K562 (cell line): ENCODE results near the gene SV2C. TPM values are rescaled to one million over a fixed set of nuclear protein-coding genes. Genes with fewer than 3 reads are reported as not detected.

Experiments used
- ATAC-seq: fragments of 200-7000 bp; cut with Tn5 transposase; 3 replicates; pipeline ENCODE4 v1.9.1; 2020; ENCODE audit warnings: moderate library complexity
- BruUV-seq: library from RNA; stranded (reverse); fragments of 400-500 nt; replicated peaks from 2 replicates; lab custom pipeline; 2021; lab: Mats Ljungman, UMichigan
- CTCF ChIA-PET: fragments of 300-600 bp; formaldehyde crosslinking; extraction: SDS; loops from one replicate; lab custom pipeline; 2021; ENCODE audit warnings: low intra/inter-chr PET ratio; lab: Yijun Ruan, JAX
- POLR2A ChIA-PET: fragments of 300-600, 350-650 bp; sonication (Branson Sonifier 250); formaldehyde crosslinking; extraction: SDS; loops from one replicate; lab custom pipeline; 2021; ENCODE audit warnings: antibody characterized with exemption, inconsistent platforms; lab: Yijun Ruan, JAX
- DNase-seq, 4 experiments: peaks; one replicate each; pipeline versions ENCODE4 v3.0.0 to v3.0.0-alpha.2; 2011 to 2018; ENCODE audit warnings: low spot score in 3 of 4, mixed read lengths in 3 of 4; ENCODE audit errors: extremely low read depth in 1 of 4
- FAIRE-seq: peaks from 2 replicates; lab custom pipeline; 2011; peaks lifted over from hg19 to GRCh38; lab: Jason Lieb, UNC
- H2AFZ ChIP-seq: 2 replicates; pipeline ENCODE4 v1.6.0; 2011; ENCODE audit warnings: low read depth, low read length, control low read depth, inconsistent platforms
- H3K27ac ChIP-seq: fragments of 200-600 bp; 3 replicates; pipeline ENCODE4 v1.8.0; 2011; ENCODE audit warnings: low read depth, mild to moderate bottlenecking, control low read depth, inconsistent platforms, low read length, moderate library complexity, mixed read lengths; ENCODE audit errors: extremely low read depth
- H3K27me3 ChIP-seq, 2 experiments: fragments of 300-600 bp in 1 of 2; 2 replicates in 1 of 2; 3 replicates in 1 of 2; pipeline versions ENCODE4 v1.6.0 to v1.8.0; 2011; ENCODE audit warnings: inconsistent platforms in 2 of 2, low read length in 2 of 2, mild to moderate bottlenecking in 1 of 2, mixed read lengths in 1 of 2, moderate library complexity in 1 of 2; ENCODE audit not compliant: control insufficient read depth in 2 of 2, insufficient read depth in 2 of 2
- H3K36me3 ChIP-seq: fragments of 300-600 bp; 3 replicates; pipeline ENCODE4 v1.8.0; 2011; ENCODE audit warnings: mild to moderate bottlenecking, low read length, inconsistent platforms; ENCODE audit not compliant: control insufficient read depth, insufficient read depth
- H3K4me1 ChIP-seq, 2 experiments: fragments of 200-600 bp in 1 of 2; replicated peaks in 1 of 2; 2 replicates in 1 of 2; 3 replicates in 1 of 2; pipeline versions ENCODE4 v1.5.1 to v1.8.0; 2011; ENCODE audit warnings: inconsistent platforms in 2 of 2, low read length in 2 of 2, mild to moderate bottlenecking in 1 of 2, mixed read lengths in 1 of 2, moderate library complexity in 1 of 2; ENCODE audit not compliant: control insufficient read depth in 2 of 2, insufficient read depth in 2 of 2
- H3K4me2 ChIP-seq: 2 replicates; pipeline ENCODE4 v1.6.1; 2011; ENCODE audit warnings: low read length, control low read depth, inconsistent platforms, mixed read lengths; ENCODE audit not compliant: insufficient read depth
- H3K4me3 ChIP-seq: fragments of 200-600 bp; sonication (generic), shearing (Covaris generic); 2 replicates; pipeline ENCODE4 v1.5.1; 2016; ENCODE audit warnings: control low read depth, inconsistent platforms
- H3K79me2 ChIP-seq: fragments of 200-600 bp; 3 replicates; pipeline ENCODE4 v1.8.0; 2011; ENCODE audit warnings: low read length, inconsistent platforms; ENCODE audit not compliant: control insufficient read depth, insufficient read depth
- H3K9ac ChIP-seq, 2 experiments: 2 replicates each; pipeline versions ENCODE4 v1.6.0 to v1.6.1; 2011; ENCODE audit warnings: low read depth in 2 of 2, low read length in 2 of 2, control low read depth in 1 of 2, inconsistent platforms in 1 of 2, mild to moderate bottlenecking in 1 of 2, mixed read lengths in 1 of 2; ENCODE audit not compliant: insufficient read depth in 1 of 2
- H3K9me1 ChIP-seq: one replicate; pipeline ENCODE4 v1.6.0; 2011; ENCODE audit warnings: inconsistent platforms, mild to moderate bottlenecking, low read length, moderate library complexity; ENCODE audit not compliant: control insufficient read depth, insufficient read depth
- H3K9me3 ChIP-seq: replicated peaks from 2 replicates; pipeline ENCODE4 v1.5.1; 2011; ENCODE audit warnings: low read depth, low read length, inconsistent platforms; ENCODE audit not compliant: control insufficient read depth, insufficient read depth
- H4K20me1 ChIP-seq: replicated peaks from 2 replicates; pipeline ENCODE4 v1.6.1; 2011; ENCODE audit warnings: low read length, inconsistent platforms, mixed read lengths; ENCODE audit not compliant: control insufficient read depth, insufficient read depth
- ARID1B ChIP-seq: fragments of 450-650 bp; IDR thresholded peaks from 2 replicates; pipeline ENCODE4 v1.6.1; 2016; ENCODE audit warnings: antibody characterized with exemption, mild to moderate bottlenecking, inconsistent platforms
- FOXA1 ChIP-seq: fragments of 450-650 bp; IDR thresholded peaks from 2 replicates; pipeline ENCODE4 v1.6.1; 2016; ENCODE audit warnings: mild to moderate bottlenecking, borderline replicate concordance
- RBM22 ChIP-seq: fragments of 200-400 bp; formaldehyde crosslinking; IDR thresholded peaks from 2 replicates; pipeline ENCODE4 v1.6.1; 2018; ENCODE audit warnings: low read length, low read depth; ENCODE audit not compliant: poor library complexity, severe bottlenecking
- WGBS: fragments of 100-300 bp; shearing (Covaris generic); methylation state at CpG from one replicate; pipeline ENCODE4 v1.1.6; 2016; ENCODE audit warnings: low coverage, mixed read lengths; ENCODE audit not compliant: insufficient coverage; ENCODE audit errors: missing lambda C conversion rate; 5-methylcytosine and 5-hydroxymethylcytosine counted together
- in situ Hi-C: fragments of 300-500 bp; cut with MboI; formaldehyde crosslinking; loops from 4 replicates; pipeline ENCODE4 v1.15.0; 2018; ENCODE audit warnings: inconsistent platforms, mixed read lengths
- intact Hi-C: fragments of 100-400 bp; cut with micrococcal nuclease; formaldehyde crosslinking; loops from 2 replicates; pipeline ENCODE4 v1.14.2; 2022
- polyA plus RNA-seq, 8 experiments: library from polyadenylated mRNA; depleted of rRNA in 4 of 8; stranded (reverse) in 5 of 8; unstranded in 3 of 8; fragments of >200 nt; fragmentation: Nextera tagmentation in 2 of 8; fragmentation: Illumina TruSeq in 1 of 8; extraction: Ambion mirVana in 2 of 8; extraction: Trizol in 1 of 8; gene quantifications; 2 replicates each; pipeline versions ENCODE4 v1.2.1 to v1.2.3, GENCODE V29; 2011 to 2014; ENCODE audit warnings: inconsistent platforms in 1 of 8, missing spikeins in 1 of 8
- total RNA-seq, 7 experiments: library from RNA; depleted of rRNA in 6 of 7; stranded (reverse); fragments of >200 nt in 6 of 7; fragmentation: Illumina TruSeq in 2 of 7; extraction: Trizol in 2 of 7; gene quantifications; 2 replicates each; pipeline versions ENCODE4 v1.2.1 to v1.2.3, GENCODE V29; 2011 to 2021; ENCODE audit warnings: low replicate concordance in 1 of 7
- TF ChIP-seq, protein P1 (sequence below): fragments of 250-450 bp; sonication (Bioruptor Pico); IDR thresholded peaks from 2 replicates; pipeline ENCODE4 v1.5.0; 2022; ENCODE audit warnings: mild to moderate bottlenecking

The SV2C gene
- total and polyA plus RNA-seq, 9 of the 15 experiments (the other 6 are each of a cell fraction or from before 2014, with no cell fraction given), result 0.05 TPM; not detected in 8

DNA sequence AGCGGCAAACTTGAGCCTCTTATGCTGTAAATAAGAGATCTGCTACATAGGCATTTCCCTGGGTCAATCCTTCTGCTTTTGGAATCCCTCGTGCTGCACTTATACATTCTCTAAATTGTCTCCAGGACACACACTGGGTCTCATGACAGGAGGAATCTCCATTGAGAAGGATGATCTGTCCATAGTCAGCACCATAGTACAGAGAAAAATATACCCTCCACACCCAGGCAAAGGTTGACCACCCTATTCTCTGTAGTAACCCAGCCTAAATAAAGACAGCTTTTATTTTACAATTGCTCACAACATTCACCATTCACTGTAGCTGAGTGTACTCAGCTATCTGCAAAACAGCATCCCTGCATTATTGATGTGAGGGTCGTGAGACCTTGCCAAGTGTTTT is 111.2 kb downstream of the SV2C start:
- BruUV-seq, result no TSS peak
- no peak overlapping the region for H3K4me2 ChIP-seq
- no peaks in the 10 kb centered on the region for H4K20me1 ChIP-seq
- no peaks in the 10 kb centered on the region for H3K9me3 ChIP-seq
- no peak overlapping the region for H2AFZ ChIP-seq
- H3K79me2 ChIP-seq, result no peaks in the 10 kb centered on the region
- H3K4me3 ChIP-seq, result no peak overlapping the region
- TF ChIP-seq, protein P1, sequence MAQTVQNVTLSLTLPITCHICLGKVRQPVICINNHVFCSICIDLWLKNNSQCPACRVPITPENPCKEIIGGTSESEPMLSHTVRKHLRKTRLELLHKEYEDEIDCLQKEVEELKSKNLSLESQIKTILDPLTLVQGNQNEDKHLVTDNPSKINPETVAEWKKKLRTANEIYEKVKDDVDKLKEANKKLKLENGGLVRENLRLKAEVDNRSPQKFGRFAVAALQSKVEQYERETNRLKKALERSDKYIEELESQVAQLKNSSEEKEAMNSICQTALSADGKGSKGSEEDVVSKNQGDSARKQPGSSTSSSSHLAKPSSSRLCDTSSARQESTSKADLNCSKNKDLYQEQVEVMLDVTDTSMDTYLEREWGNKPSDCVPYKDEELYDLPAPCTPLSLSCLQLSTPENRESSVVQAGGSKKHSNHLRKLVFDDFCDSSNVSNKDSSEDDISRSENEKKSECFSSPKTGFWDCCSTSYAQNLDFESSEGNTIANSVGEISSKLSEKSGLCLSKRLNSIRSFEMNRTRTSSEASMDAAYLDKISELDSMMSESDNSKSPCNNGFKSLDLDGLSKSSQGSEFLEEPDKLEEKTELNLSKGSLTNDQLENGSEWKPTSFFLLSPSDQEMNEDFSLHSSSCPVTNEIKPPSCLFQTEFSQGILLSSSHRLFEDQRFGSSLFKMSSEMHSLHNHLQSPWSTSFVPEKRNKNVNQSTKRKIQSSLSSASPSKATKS (CRISPR knock-in tag), result no peak
- TF ChIP-seq RBM22 (no peak), FOXA1 (no peak), ARID1B (no peak)
- TF ChIP-seq, all 486 proteins: peak for 0
- H3K9ac ChIP-seq, result no peak overlapping the region
- no peak overlapping the region for H3K27ac ChIP-seq
- FAIRE-seq (no peak), DNase-seq (no peak), ATAC-seq (no peak)
- no peaks in the 10 kb centered on the region for H3K9me1 ChIP-seq
- H3K36me3 ChIP-seq, result no peaks in the 10 kb centered on the region
- H3K4me1 ChIP-seq, result no peaks in the 10 kb centered on the region; a peak in 2 of 5 replicates
- H3K27me3 ChIP-seq, result peaks cover 0 to 6% of the 10 kb centered on the region in 2 experiments; a peak in 3 of 5 replicates
- POLR2A ChIA-PET, result interaction anchor here (0.9 kb wide), 1 partner anchor 23 kb away, joined by 3 read pairs; no protein-coding TSS in a partner anchor
- 2% methylated on average over 3 of the region's 3 CpGs for WGBS
- intact Hi-C loops (no loop called here), in situ Hi-C loops (no loop called here)
- CTCF ChIA-PET, result no interaction called here
